GM23338 (cell line): ENCODE measurements around the gene DCAF7. TPM values are rescaled to one million over a fixed set of nuclear protein-coding genes. Genes with fewer than 3 reads are reported as not detected.
A peak's percentile ranks its signal among the peaks of the same experiment; 100 is the strongest.

Experiments
- ATAC-seq: fragments of 200-7000 bp; cut with Tn5 transposase; 3 replicates; pipeline ENCODE4 v1.9.1; 2020
- DNase-seq: peaks from one replicate; pipeline ENCODE4 v3.0.0-alpha.2; 2015; ENCODE audit warnings: low spot score
- H2AFZ ChIP-seq: fragments of 200-600 bp; sonication (generic); 2 replicates; pipeline ENCODE4 v1.8.0; 2016; ENCODE audit warnings: antibody characterized with exemption, mild to moderate bottlenecking, moderate library complexity
- H3F3A ChIP-seq: fragments of 200-600 bp; sonication (generic); replicated peaks from 2 replicates; pipeline ENCODE4 v1.8.0; 2017; ENCODE audit warnings: antibody characterized with exemption, mixed run types, low read depth
- H3K27ac ChIP-seq: fragments of 200-600 bp; sonication (generic); 2 replicates; pipeline ENCODE4 v1.6.1; 2016; ENCODE audit warnings: low read depth
- H3K27me3 ChIP-seq: fragments of 200-600 bp; sonication (generic); 2 replicates; pipeline ENCODE4 v1.8.0; 2016; ENCODE audit warnings: mild to moderate bottlenecking, mixed run types, moderate library complexity; ENCODE audit not compliant: insufficient read depth
- H3K36me3 ChIP-seq: fragments of 200-600 bp; sonication (generic); 2 replicates; pipeline ENCODE4 v1.8.0; 2016; ENCODE audit warnings: mild to moderate bottlenecking; ENCODE audit not compliant: insufficient read depth
- H3K4me1 ChIP-seq: fragments of 200-600 bp; sonication (generic); 2 replicates; pipeline ENCODE4 v1.8.0; 2016; ENCODE audit warnings: mild to moderate bottlenecking, moderate library complexity; ENCODE audit not compliant: insufficient read depth
- H3K4me2 ChIP-seq: fragments of 200-600 bp; sonication (generic); 2 replicates; pipeline ENCODE4 v1.7.1; 2017; ENCODE audit warnings: mixed run types
- H3K4me3 ChIP-seq: fragments of 200-600 bp; sonication (generic); 2 replicates; pipeline ENCODE4 v1.6.1; 2016; ENCODE audit warnings: mixed run types
- H3K79me2 ChIP-seq: fragments of 200-600 bp; sonication (generic); replicated peaks from 2 replicates; pipeline ENCODE4 v1.8.0; 2017; ENCODE audit warnings: mild to moderate bottlenecking; ENCODE audit not compliant: insufficient read depth
- H3K9me2 ChIP-seq: fragments of 200-600 bp; sonication (generic); 2 replicates; pipeline ENCODE4 v1.8.0; 2017; ENCODE audit not compliant: insufficient read depth
- H4K20me1 ChIP-seq: fragments of 200-600 bp; sonication (generic); replicated peaks from 2 replicates; pipeline ENCODE4 v1.8.0; 2017; ENCODE audit warnings: mild to moderate bottlenecking; ENCODE audit not compliant: insufficient read depth
- H3K27ac Mint-ChIP-seq: 2 replicates; pipeline ENCODE4 v1.8.0; 2020; ENCODE audit warnings: inconsistent platforms, mild to moderate bottlenecking, moderate library complexity, mixed read lengths
- H3K27me3 Mint-ChIP-seq: 3 replicates; pipeline ENCODE4 v1.8.0; 2022; ENCODE audit warnings: low read depth, mild to moderate bottlenecking, moderate library complexity, mixed read lengths, inconsistent platforms; ENCODE audit not compliant: insufficient read depth, poor library complexity
- H3K36me3 Mint-ChIP-seq: 3 replicates; pipeline ENCODE4 v1.8.0; 2021; ENCODE audit warnings: low read depth, mild to moderate bottlenecking, inconsistent platforms, moderate library complexity, mixed read lengths
- H3K4me1 Mint-ChIP-seq: 3 replicates; pipeline ENCODE4 v1.8.0; 2020; ENCODE audit warnings: mild to moderate bottlenecking, inconsistent platforms, mixed read lengths
- H3K4me3 Mint-ChIP-seq: 3 replicates; pipeline ENCODE4 v1.8.0; 2021; ENCODE audit warnings: moderate library complexity, mild to moderate bottlenecking, inconsistent platforms, mixed read lengths
- H3K9me3 Mint-ChIP-seq: 3 replicates; pipeline ENCODE4 v1.8.0; 2020; ENCODE audit warnings: moderate library complexity, mild to moderate bottlenecking, inconsistent platforms, mixed read lengths
- CREB1 ChIP-seq: fragments of 250-450 bp; sonication (Bioruptor Pico); IDR thresholded peaks from 2 replicates; pipeline ENCODE4 v1.5.0; 2020; ENCODE audit warnings: low read depth, mild to moderate bottlenecking, moderate library complexity
- CTCF ChIP-seq, 2 experiments: fragments of 200-600 bp in 1 of 2; sonication (generic) in 1 of 2; conservative IDR thresholded peaks; 2 replicates each; pipeline versions ENCODE4 v1.5.1 to v1.6.1; 2016 to 2017; ENCODE audit warnings: antibody characterized with exemption in 2 of 2, low read depth in 2 of 2, mild to moderate bottlenecking in 2 of 2, moderate library complexity in 1 of 2
- ETS1 ChIP-seq: IDR thresholded peaks from 2 replicates; pipeline ENCODE4 v1.6.1; 2016; ENCODE audit warnings: antibody characterized with exemption
- EZH2 ChIP-seq: fragments of 200-600 bp; sonication (generic); IDR thresholded peaks from one replicate; pipeline ENCODE4 v1.8.0; 2017; ENCODE audit warnings: antibody characterized with exemption, mild to moderate bottlenecking, low read depth; ENCODE audit not compliant: unreplicated experiment
- EZH2phosphoT487 ChIP-seq: fragments of 200-600 bp; sonication (generic); IDR thresholded peaks from one replicate; pipeline ENCODE4 v1.8.1; 2018; ENCODE audit warnings: antibody characterized with exemption; ENCODE audit not compliant: unreplicated experiment
- JUNB ChIP-seq: IDR thresholded peaks from one replicate; pipeline ENCODE4 v1.6.1; 2016; ENCODE audit warnings: antibody characterized with exemption; ENCODE audit not compliant: unreplicated experiment
- NANOG ChIP-seq: IDR thresholded peaks from 2 replicates; pipeline ENCODE4 v1.6.1; 2016; ENCODE audit warnings: antibody characterized with exemption, borderline replicate concordance
- POLR2AphosphoS5 ChIP-seq: IDR thresholded peaks from 2 replicates; pipeline ENCODE4 v1.6.1; 2016; ENCODE audit warnings: antibody characterized with exemption, low read depth
- REST ChIP-seq: IDR thresholded peaks from one replicate; pipeline ENCODE4 v1.6.1; 2018; ENCODE audit warnings: antibody characterized with exemption; ENCODE audit not compliant: unreplicated experiment
- STAT1 ChIP-seq: IDR thresholded peaks from one replicate; pipeline ENCODE4 v1.6.1; 2016; ENCODE audit warnings: antibody characterized with exemption; ENCODE audit not compliant: unreplicated experiment
- ZNF114 ChIP-seq: fragments of 250-450 bp; sonication (Bioruptor Pico); IDR thresholded peaks from 2 replicates; pipeline ENCODE4 v1.5.0; 2020; ENCODE audit warnings: mild to moderate bottlenecking, moderate library complexity
- ZNF331 ChIP-seq: fragments of 250-450 bp; sonication (Bioruptor Pico); IDR thresholded peaks from 2 replicates; pipeline ENCODE4 v1.5.0; 2020; ENCODE audit warnings: low read depth, mild to moderate bottlenecking, moderate library complexity
- polyA plus RNA-seq: library from polyadenylated mRNA; unstranded; fragments of >200 nt; fragmentation: Nextera tagmentation; extraction: Ambion mirVana; gene quantifications from 2 replicates; pipeline ENCODE4 v1.2.1, GENCODE V29; 2016
- total RNA-seq: library from RNA; depleted of rRNA; stranded (reverse); fragments of >200 nt; shearing (Covaris generic); gene quantifications from 2 replicates; pipeline ENCODE4 v1.2.3, GENCODE V29; 2014
- TF ChIP-seq, protein P1 (sequence below): fragments of 250-450 bp; sonication (Bioruptor Pico); IDR thresholded peaks from 2 replicates; pipeline ENCODE4 v1.5.0; 2020; ENCODE audit warnings: mild to moderate bottlenecking, moderate library complexity

Gene DCAF7
- total and polyA plus RNA-seq, 2 experiments from 2014 or later, result 31.3 to 60.1 TPM

GRCh38 chr17:63534816-63535455 lies 15.3 kb upstream of the DCAF7 start:
- Histone ChIP-seq H3K27me3 (peaks cover 28% of the 10 kb centered on the region), H3K27ac (no peak overlapping the region), H2AFZ (no peak overlapping the region), H3K36me3 (no peaks in the 10 kb centered on the region), H3K79me2 (no peaks in the 10 kb centered on the region), H3K4me2 (no peak overlapping the region), H3K4me3 (no peak overlapping the region), H3K4me1 (peaks cover 4% of the 10 kb centered on the region; the same call in 1 of the 2 replicates), H4K20me1 (no peaks in the 10 kb centered on the region), H3K9me2 (no peaks in the 10 kb centered on the region), H3F3A (no peaks in the 10 kb centered on the region)
- H3K36me3 Mint-ChIP-seq, result no peaks in the 10 kb centered on the region; the same call in 1 of the 3 replicates
- no peaks in the 10 kb centered on the region for H3K9me3 Mint-ChIP-seq
- TF ChIP-seq EZH2 (no peak), ZNF114 (CRISPR knock-in tag) (no peak), JUNB (no peak), STAT1 (no peak), ETS1 (no peak), CTCF (conservative IDR thresholded peaks at IDR 0.05; ENCODE audit: low read depth in 2 of 2) (no peak), ZNF331 (CRISPR knock-in tag) (no peak), CREB1 (CRISPR knock-in tag) (no peak), NANOG (no peak), EZH2phosphoT487 (no peak), REST (no peak), POLR2AphosphoS5 (no peak)
- TF ChIP-seq, protein P1, sequence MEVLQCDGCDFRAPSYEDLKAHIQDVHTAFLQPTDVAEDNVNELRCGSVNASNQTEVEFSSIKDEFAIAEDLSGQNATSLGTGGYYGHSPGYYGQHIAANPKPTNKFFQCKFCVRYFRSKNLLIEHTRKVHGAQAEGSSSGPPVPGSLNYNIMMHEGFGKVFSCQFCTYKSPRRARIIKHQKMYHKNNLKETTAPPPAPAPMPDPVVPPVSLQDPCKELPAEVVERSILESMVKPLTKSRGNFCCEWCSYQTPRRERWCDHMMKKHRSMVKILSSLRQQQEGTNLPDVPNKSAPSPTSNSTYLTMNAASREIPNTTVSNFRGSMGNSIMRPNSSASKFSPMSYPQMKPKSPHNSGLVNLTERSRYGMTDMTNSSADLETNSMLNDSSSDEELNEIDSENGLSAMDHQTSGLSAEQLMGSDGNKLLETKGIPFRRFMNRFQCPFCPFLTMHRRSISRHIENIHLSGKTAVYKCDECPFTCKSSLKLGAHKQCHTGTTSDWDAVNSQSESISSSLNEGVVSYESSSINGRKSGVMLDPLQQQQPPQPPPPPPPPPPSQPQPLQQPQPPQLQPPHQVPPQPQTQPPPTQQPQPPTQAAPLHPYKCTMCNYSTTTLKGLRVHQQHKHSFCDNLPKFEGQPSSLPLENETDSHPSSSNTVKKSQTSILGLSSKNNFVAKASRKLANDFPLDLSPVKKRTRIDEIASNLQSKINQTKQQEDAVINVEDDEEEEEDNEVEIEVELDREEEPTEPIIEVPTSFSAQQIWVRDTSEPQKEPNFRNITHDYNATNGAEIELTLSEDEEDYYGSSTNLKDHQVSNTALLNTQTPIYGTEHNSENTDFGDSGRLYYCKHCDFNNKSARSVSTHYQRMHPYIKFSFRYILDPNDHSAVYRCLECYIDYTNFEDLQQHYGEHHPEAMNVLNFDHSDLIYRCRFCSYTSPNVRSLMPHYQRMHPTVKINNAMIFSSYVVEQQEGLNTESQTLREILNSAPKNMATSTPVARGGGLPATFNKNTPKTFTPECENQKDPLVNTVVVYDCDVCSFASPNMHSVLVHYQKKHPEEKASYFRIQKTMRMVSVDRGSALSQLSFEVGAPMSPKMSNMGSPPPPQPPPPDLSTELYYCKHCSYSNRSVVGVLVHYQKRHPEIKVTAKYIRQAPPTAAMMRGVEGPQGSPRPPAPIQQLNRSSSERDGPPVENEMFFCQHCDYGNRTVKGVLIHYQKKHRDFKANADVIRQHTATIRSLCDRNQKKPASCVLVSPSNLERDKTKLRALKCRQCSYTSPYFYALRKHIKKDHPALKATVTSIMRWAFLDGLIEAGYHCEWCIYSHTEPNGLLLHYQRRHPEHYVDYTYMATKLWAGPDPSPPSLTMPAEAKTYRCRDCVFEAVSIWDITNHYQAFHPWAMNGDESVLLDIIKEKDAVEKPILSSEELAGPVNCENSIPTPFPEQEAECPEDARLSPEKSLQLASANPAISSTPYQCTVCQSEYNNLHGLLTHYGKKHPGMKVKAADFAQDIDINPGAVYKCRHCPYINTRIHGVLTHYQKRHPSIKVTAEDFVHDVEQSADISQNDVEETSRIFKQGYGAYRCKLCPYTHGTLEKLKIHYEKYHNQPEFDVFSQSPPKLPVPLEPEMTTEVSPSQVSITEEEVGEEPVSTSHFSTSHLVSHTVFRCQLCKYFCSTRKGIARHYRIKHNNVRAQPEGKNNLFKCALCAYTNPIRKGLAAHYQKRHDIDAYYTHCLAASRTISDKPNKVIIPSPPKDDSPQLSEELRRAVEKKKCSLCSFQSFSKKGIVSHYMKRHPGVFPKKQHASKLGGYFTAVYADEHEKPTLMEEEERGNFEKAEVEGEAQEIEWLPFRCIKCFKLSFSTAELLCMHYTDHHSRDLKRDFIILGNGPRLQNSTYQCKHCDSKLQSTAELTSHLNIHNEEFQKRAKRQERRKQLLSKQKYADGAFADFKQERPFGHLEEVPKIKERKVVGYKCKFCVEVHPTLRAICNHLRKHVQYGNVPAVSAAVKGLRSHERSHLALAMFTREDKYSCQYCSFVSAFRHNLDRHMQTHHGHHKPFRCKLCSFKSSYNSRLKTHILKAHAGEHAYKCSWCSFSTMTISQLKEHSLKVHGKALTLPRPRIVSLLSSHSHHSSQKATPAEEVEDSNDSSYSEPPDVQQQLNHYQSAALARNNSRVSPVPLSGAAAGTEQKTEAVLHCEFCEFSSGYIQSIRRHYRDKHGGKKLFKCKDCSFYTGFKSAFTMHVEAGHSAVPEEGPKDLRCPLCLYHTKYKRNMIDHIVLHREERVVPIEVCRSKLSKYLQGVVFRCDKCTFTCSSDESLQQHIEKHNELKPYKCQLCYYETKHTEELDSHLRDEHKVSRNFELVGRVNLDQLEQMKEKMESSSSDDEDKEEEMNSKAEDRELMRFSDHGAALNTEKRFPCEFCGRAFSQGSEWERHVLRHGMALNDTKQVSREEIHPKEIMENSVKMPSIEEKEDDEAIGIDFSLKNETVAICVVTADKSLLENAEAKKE (CRISPR knock-in tag), result no peak
- H3K4me3 Mint-ChIP-seq, result peak overlapping the region; percentile 12; the same call in 1 of the 3 replicates
- peaks cover 22% of the 10 kb centered on the region for H3K27me3 Mint-ChIP-seq
- H3K27ac Mint-ChIP-seq, result no peak overlapping the region
- H3K4me1 Mint-ChIP-seq, result peaks cover 16% of the 10 kb centered on the region; the same call in 2 of the 3 replicates
- no peak for ATAC-seq
- DNase-seq, result no peak
